ELF-1 (cell line): Measurements from ENCODE around the gene ACER2.

Experiments used
- DNase-seq: peaks from one replicate; pipeline ENCODE4 v3.0.0-alpha.2; 2016; ENCODE audit warnings: low read depth, low spot score

Gene ACER2

GRCh38 chr9:19451240-19452087, 42.7 kb downstream of the ACER2 start:
- no peak for DNase-seq

- no peak for DNase-seq
Observed at GRCh38 chr9:19456426-19456825, 47.6 kb downstream of the ACER2 start.

GRCh38 chr9:19456996-19457692, 48.3 kb downstream of the ACER2 start:
- DNase-seq, result peak; percentile 89

GRCh38 chr9:19457693-19458009, 48.8 kb downstream of the ACER2 start:
- no peak for DNase-seq

- no peak for DNase-seq
Observed at GRCh38 chr9:19460243-19460642, 51.4 kb downstream of the ACER2 start.

GRCh38 chr9:19461135-19461534, 52.3 kb downstream of the ACER2 start:
- no peak for DNase-seq

GRCh38 chr9:19464061-19464763, 55.4 kb downstream of the ACER2 start:
- DNase-seq, result no peak

- peak; percentile 83 for DNase-seq
Observed at GRCh38 chr9:19464764-19465585, 56.2 kb downstream of the ACER2 start.

GRCh38 chr9:19465586-19466279, 56.9 kb downstream of the ACER2 start:
- no peak for DNase-seq

GRCh38 chr9:19466280-19466639, 57.5 kb downstream of the ACER2 start:
- DNase-seq, result no peak

GRCh38 chr9:19469271-19469670, 60.5 kb downstream of the ACER2 start:
- DNase-seq, result no peak

- no peak for DNase-seq
Observed at GRCh38 chr9:19470567-19470966, 61.8 kb downstream of the ACER2 start.

- DNase-seq, result no peak
Observed at GRCh38 chr9:19470981-19471650, 62.3 kb downstream of the ACER2 start.

GRCh38 chr9:19471737-19472648, 63.2 kb downstream of the ACER2 start:
- peak; percentile 94 for DNase-seq

- no peak for DNase-seq
Observed at GRCh38 chr9:19473605-19474004, 64.8 kb downstream of the ACER2 start.

GRCh38 chr9:19479874-19480273, 71.1 kb downstream of the ACER2 start:
- no peak for DNase-seq

GRCh38 chr9:19480345-19480744, 71.5 kb downstream of the ACER2 start:
- no peak for DNase-seq

- DNase-seq, result no peak
Observed at GRCh38 chr9:19481121-19481870, 72.5 kb downstream of the ACER2 start.

GRCh38 chr9:19481971-19482404, 73.2 kb downstream of the ACER2 start:
- no peak for DNase-seq
